GM19035 (cell line): ENCODE measurements around the gene C11orf16.
"Not testable (repeated sequence)": the region's sequence is repeated elsewhere in the genome, so short reads cannot be mapped to it uniquely, and the experiment has no call there.

ENCODE experiments used
- ATAC-seq: cut with Tn5 transposase; IDR thresholded peaks from one replicate; pipeline ENCODE4 v1.9.1; 2021; ENCODE audit not compliant: unreplicated experiment

Gene C11orf16

GRCh38 chr11:8937659-8938058 lies 4.9 kb upstream of the C11orf16 start:
- no peak for ATAC-seq

GRCh38 chr11:8937159-8937558 lies 4.4 kb upstream of the C11orf16 start:
- no peak for ATAC-seq

GRCh38 chr11:8935789-8936188 lies 3.0 kb upstream of the C11orf16 start:
- ATAC-seq, result not testable (repeated sequence)

GRCh38 chr11:8934742-8935488 lies 2.2 kb upstream of the C11orf16 start:
- no peak for ATAC-seq

GRCh38 chr11:8933931-8934330 lies 1.2 kb upstream of the C11orf16 start:
- no peak for ATAC-seq

- ATAC-seq, result no peak
Measured at GRCh38 chr11:8930456-8931175, 2.1 kb downstream of the C11orf16 start.

- ATAC-seq, result no peak
Measured at GRCh38 chr11:8928981-8929615, 3.6 kb downstream of the C11orf16 start.

- ATAC-seq, result no peak
Measured at GRCh38 chr11:8928205-8928604, 4.5 kb downstream of the C11orf16 start.

- ATAC-seq, result no peak
Measured at GRCh38 chr11:8927233-8927632, 5.5 kb downstream of the C11orf16 start.

GRCh38 chr11:8926236-8926635 lies 6.5 kb downstream of the C11orf16 start:
- no peak for ATAC-seq

GRCh38 chr11:8925711-8926110 lies 7.0 kb downstream of the C11orf16 start:
- no peak for ATAC-seq

GRCh38 chr11:8922691-8923090 lies 10.1 kb downstream of the C11orf16 start:
- ATAC-seq, result no peak

- no peak for ATAC-seq
Measured at GRCh38 chr11:8917157-8917825, 15.5 kb downstream of the C11orf16 start.

GRCh38 chr11:8914661-8915018 lies 18.1 kb downstream of the C11orf16 start:
- no peak for ATAC-seq

- ATAC-seq, result no peak
Measured at GRCh38 chr11:8913961-8914660, 18.6 kb downstream of the C11orf16 start.

- peak; percentile 79 for ATAC-seq
Measured at GRCh38 chr11:8911029-8911823, 21.5 kb downstream of the C11orf16 start, which contains the start of gene AKIP1. Gene AKIP1 (plus strand): TSS chr11:8911189. CDS start chr11:8911450, 261 bp downstream.

- peak; percentile 18 for ATAC-seq
Measured at GRCh38 chr11:8910649-8911026, 22.1 kb downstream of the C11orf16 start.

GRCh38 chr11:8908099-8908498 lies 24.6 kb downstream of the C11orf16 start:
- no peak for ATAC-seq

- no peak for ATAC-seq
Measured at GRCh38 chr11:8907116-8907515, 25.6 kb downstream of the C11orf16 start.
